Suppressor macrophage (primary cell): ENCODE results near the gene TUT4.

ENCODE experiments used
- DNase-seq, 4 experiments: peaks; one replicate each; pipeline ENCODE4 v3.0.0-alpha.2; 2020 to 2022

TUT4 gene

DNA sequence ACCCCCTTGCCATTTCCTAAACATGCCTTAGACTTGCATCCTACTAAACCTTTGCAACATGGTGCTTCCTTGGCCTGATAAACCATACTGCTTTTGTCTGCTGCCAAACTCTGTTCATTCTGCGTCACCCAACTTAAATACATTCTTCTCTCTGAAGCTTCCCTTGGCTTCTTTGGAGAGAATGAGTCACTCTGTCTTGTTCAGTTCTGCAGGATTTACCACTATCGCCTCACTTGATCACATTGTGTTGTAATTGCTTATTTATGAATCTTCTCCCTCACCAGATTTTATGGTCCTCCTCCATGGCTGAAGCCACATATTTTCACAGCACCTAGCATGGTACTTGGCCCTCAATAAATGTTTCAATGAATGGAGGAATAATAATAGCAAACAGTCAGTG lies 21.7 kb upstream of the TUT4 start:
- DNase-seq: peak in 1 of 4 experiments; percentile 20

GRCh38 chr1:52572387-52572786 lies 19.5 kb upstream of the TUT4 start:
- no peak for DNase-seq

DNA sequence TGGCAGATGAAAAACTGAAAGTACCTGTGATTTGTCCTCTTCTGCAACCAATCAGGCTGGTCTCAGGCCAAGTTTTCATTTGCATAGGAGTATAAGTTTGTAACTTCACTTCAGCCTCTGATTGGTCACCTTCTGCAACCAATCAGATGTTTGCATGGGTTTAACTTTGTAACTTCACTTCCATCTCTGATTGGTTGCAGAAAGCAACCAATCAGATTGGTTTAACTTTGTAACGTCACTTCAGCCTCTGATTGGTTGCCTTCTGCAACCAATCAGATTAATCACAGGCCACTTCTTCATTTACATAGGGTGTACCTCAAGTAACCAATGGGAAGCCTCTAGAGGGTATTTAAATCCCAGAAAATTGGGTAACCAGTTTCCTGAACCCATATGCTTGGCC lies 18.9 kb upstream of the TUT4 start:
- peak in 3 of 4 experiments; percentile 20 to 42 (median 21) for DNase-seq

- DNase-seq: peak; percentile 40 to 76 (median 58)
These were observed 16.7 kb upstream of the TUT4 start for GRCh38 chr1:52569449-52570210.

GRCh38 chr1:52567943-52568342 lies 15.1 kb upstream of the TUT4 start:
- no peak for DNase-seq

- no peak for DNase-seq
These were observed 9.9 kb upstream of the TUT4 start for GRCh38 chr1:52562766-52563165.

DNA sequence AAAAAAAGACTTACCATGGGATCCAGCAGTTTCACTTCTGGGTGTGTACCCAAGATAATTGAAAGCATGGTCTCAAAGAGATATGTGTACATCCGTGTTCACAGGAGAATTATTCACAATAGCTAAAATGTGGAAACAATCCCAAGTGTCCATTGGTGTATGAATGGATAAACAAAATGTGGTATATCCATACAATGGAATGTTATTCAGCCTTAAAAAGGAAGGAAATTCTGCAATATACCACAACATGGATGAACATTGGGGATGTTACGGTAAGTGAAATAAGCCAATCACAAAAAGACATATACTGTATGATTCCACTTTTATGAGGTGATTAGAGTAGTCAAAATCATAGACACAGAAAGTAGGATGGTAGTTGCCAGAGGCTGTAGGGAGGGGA lies 7.0 kb upstream of the TUT4 start:
- no peak for DNase-seq

GRCh38 chr1:52558941-52559340 lies 6.0 kb upstream of the TUT4 start:
- no peak for DNase-seq

- no peak for DNase-seq
These were observed 3.9 kb upstream of the TUT4 start for GRCh38 chr1:52556641-52557360.

DNA sequence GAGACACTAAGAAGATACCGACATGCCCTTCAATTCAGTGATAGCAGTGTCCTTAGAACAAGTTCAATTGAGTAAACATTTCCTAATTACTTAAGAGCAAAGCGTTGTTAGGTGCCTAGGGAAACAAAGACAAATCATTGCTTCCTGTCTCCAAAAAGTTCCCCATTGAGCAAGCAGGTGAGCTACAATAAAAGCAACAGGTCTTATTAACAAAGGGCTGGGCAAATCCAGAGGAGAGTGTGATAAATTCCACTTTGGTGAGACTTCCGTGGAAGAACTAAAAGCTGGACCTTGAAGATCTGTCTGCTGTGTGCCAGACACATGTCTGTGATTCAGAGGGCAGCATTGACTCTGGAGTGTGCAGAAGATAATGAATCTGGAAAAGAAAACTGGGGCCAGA lies 1.9 kb upstream of the TUT4 start:
- DNase-seq: no peak

GRCh38 chr1:52554267-52554640 lies 1.4 kb upstream of the TUT4 start:
- DNase-seq: no peak

- peak; percentile 80 to 94 (median 88) for DNase-seq
These were observed 722 bp upstream of the TUT4 start for GRCh38 chr1:52553362-52554266.

DNA sequence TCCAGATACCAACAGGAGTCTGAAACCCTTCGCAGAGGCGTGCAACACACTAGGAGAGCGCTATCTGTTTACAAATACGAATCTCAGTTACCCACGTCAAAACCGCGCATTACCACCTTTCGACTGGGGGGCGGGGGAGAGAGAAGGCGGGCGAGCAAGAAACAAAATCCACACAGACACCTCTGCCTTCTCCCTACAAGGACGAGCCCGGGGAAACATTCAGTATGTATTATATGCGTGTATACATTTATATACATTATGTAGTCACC lies 722 bp downstream of the TUT4 start:
- peak; percentile 16 to 41 (median 38) for DNase-seq

DNA sequence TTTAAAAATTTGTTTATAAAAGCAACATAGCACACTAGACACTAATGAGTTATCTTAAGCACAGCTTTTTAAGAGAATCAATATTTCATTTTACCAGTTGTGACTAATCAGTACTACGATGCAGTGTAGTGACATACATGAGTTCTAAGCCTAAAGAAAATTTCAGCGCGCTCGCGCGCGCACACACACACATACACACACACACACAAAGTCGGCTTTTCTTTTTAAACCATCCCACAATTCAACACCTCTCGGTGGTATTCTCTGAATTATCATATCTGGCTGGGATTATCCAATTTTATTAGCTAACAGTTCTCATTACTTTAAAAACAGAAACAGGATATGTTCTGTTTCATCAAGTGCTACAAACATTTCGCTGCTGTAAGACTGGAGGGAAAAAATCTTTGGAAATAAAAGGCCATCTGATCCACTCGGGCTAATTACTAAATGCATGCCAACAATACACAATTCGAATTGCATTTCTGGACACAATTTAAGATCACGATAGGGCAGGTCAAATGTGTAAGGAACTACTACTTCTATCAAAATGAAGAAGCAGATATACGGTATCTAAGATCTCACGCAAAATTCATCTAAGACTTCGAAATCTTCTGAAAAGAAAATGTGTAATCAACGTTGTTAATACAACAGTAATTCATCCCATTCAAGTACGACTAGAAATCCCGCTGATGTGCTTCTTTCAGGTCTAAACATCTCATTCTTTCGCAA lies 1.2 kb downstream of the TUT4 start:
- peak; percentile 17 to 43 (median 34) for DNase-seq

DNA sequence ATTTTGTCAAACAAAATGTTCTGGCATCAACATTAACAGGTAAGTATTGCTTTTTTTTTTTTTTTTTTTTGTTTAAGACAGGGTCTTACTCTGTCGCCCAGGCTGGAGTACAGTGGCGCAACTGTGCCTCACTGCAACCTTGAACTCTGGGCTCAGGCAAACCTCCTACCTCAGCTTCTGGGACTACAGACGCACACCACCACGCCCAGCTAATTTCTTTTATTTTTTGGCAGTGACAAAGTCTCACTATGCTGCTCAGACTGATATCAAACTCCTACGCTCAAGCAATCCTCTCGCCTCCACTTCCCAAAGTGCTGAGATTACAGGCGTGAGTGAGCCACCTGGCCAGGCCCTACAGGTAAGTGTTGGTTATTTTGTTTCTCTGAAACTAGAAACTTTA lies 2.4 kb downstream of the TUT4 start:
- no peak for DNase-seq

DNA sequence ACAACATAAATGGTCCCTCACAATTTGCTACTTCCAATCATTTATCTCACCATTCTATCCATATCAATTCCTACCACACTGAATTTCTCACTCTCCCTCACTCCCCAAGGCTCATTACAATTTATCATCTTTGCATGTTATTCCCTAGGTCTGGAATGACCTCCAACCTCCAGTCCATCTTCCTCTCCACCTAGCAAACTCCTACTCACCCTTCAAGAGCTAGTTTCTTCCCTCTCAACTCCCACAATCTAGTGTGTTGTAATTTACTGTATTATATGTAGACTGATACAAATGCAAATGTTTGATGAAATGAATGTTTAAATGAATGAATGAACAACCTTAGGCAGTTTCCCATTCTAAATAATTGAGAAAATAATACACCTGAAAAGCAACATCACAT lies 3.6 kb downstream of the TUT4 start:
- DNase-seq: no peak

DNA sequence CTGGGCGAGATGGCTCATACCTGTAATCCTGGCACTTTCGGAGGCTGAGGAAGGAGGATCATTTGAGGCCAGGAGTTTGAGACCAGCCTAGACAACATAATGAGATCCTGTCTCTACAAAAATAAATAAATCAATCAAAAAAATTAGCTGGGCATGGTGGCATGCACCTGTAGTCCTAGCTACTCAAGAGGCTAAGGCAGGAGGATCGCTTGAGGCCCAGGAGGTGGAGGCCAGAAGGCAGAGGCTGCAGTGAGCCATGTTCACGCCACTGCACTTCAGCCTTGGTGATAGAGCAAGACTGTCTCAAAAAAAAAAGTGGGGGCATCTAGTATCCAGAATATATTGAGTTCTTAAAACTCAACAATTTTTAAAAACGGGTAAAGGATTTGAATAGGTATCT lies 6.0 kb downstream of the TUT4 start:
- no peak for DNase-seq

- no peak for DNase-seq
These were observed 8.0 kb downstream of the TUT4 start for GRCh38 chr1:52544665-52545525.

- no peak for DNase-seq
These were observed 10.7 kb downstream of the TUT4 start for GRCh38 chr1:52542085-52542688.

DNA sequence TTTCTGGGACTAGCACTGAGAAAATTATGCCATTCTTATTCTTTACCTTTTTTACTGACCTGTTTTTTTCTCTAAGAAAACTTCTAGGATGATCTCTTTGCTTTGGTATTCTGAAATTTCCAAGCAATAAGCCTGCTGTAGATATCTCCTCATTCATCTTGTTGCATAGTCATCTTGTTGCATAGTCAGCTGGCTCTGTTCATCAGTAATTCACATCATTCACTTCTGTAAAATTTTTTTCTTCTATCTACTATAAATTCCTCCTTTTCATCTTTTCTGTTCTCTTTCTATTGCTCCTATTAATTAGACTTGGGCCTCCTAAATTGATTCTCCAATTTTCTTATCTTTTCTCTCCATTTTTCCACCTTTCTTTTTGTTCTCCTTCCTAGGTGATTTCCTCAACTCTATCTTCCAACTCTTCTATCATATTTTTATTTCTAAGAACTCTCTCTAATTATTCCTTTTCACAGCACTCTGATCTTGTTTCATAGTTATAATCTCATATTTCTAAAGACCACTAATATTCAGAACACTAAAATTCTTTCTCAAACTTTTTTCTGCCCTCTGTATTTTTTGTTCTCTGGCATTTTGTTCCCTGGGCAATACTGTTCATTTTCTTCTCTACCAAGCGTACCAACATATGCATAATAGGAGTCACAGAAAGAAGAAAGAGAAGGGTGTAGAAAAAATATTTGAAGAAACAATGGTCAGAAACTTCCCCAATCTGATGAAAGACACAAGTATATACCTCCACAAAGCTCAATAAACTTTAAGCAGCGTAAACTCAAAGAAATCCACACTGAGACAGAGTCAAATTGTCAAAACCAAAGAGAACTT lies 17.7 kb downstream of the TUT4 start:
- DNase-seq: no peak
